Measurements from ENCODE around the gene ACTN1.

ACTN1 gene

DNA sequence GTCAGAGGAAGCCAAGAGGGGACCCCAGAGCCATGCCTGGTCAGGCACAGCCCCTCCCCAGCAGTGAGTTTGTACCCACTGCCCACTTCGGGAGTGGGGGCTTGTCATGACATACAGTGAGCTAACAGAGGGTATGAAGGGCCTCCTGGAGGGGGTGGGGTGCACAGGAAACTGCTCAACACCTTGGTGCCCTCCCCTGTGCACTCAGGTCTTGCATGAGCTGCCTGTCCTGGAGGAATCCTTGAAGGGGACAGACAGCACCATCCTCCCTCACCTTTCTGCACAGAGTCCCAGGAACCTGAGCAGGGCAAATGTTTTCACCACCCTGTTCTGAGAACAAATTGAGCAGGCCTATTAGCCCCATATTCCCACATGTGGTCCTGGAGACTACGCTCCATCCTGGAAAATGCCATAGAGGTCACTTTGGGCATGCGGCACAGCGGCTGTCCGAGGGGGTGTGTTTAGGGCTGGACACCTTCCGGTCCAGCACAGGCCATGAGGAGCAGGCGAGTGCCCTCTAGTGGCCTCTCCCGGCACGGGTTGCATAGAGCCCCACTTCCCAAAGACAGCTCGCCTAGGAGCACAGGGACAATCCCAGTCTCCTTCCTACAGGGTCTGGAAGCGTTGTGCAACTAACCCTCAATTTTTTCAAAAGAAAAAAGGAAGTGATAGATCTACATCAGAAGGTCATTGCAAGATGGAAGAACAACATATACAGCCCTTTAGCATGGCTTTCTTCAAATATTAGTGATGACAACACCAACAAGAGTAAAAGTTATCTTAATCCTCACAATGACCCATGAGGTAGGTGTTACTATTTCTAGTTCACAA lies 154.4 kb downstream of the ACTN1 start:
- DNase-seq (ENCODE audit: low read depth in 2 of 2), result no peak

DNA sequence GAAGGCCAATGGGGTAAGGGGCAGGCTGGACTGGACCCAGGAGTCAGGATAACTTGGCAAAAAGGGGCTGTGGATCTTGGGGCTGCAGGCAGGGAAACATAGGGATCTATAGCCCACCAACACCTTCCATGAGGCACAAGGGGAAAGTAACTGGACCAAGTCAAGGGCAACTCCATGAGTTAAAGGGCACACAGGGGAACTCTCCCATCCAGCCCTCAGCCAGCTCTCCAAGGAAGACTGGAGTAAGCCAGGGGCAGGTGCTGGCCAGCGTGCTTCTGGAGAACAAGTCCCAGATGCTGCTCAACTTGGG lies 154.9 kb downstream of the ACTN1 start:
- DNase-seq (ENCODE audit: low read depth in 2 of 2), result no peak

All from stimulated activated CD4-positive, alpha-beta T cell treated with anti-CD3 and anti-CD28 coated beads, Interleukin-1b, Interleukin-23, amount 100 ng/mL, for 4 hours (primary cell).